Measurements from ENCODE around the gene ENTPD1.

ENTPD1 gene

DNA sequence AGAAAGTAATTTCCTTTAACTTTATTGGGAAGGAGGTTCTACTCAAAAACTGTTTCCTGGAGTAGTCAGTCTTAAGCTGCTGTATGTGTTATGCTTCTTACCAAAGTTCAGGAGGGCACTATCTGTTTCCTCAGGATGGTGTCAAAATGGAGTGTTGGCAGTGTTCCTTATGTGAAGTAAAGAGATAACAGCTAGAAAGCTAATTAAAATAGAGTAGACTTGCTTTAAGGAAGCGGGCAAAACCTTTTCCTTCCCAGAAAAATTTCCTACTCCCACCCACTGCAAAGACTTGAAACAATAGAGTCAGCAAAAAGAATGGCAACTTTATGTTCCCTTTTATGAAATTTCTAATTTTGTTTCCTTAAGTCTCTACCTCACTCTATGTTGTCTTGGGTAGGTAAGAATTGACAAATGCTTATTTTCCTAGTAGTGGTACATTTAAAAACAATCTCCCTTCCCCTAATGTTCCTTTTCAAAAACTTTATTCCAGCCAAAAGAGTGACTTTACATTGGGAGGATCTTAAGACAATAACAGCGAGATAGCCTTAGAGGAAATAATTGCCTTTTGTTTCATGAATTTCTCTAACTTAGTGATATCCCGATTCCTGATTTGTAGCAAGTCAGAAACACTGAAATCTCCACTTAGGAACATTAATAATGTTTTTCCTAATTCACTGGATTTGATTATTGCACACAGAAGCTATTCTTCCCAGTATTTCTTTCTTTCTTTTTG lies 26.5 kb upstream of the ENTPD1 start:
- H3K36me3 ChIP-seq (ENCODE audit: control insufficient read depth in 2 of 2, insufficient read depth in 1 of 2, low read length in 2 of 2), result no peaks in the 10 kb centered on the region
- ChIA-PET CTCF (interaction anchor here (1.3 to 1.6 kb wide), 2 partner anchors 36 to 112 kb away, joined by 3 to 4 read pairs; partner anchors contain the start of gene TCTN3), POLR2A (interaction anchor here (0.6 kb wide), 1 partner anchor 183 kb away, joined by 3 read pairs; no protein-coding TSS in a partner anchor)
- H3K4me3 ChIP-seq (ENCODE audit: low read depth, low read length), result no peak overlapping the region
- no peaks in the 10 kb centered on the region for H3K9me3 ChIP-seq (ENCODE audit: control insufficient read depth, insufficient read depth, low read depth, low read length)
- TF ChIP-seq ZNF354C (tag by site-specific recombination; IDR thresholded peaks at IDR 0.05; ENCODE audit: borderline replicate concordance, low read depth) (no peak), ZNF529 (tag by site-specific recombination; IDR thresholded peaks at IDR 0.05; ENCODE audit: insufficient replicate concordance) (no peak), KLF1 (tag by site-specific recombination; IDR thresholded peaks at IDR 0.05) (no peak)
- H3K4me1 ChIP-seq (ENCODE audit: control insufficient read depth, insufficient read depth, low read length), result no peaks in the 10 kb centered on the region
- no peak overlapping the region for H3K27ac ChIP-seq (ENCODE audit: extremely low read depth, low read depth, low read length)

DNA sequence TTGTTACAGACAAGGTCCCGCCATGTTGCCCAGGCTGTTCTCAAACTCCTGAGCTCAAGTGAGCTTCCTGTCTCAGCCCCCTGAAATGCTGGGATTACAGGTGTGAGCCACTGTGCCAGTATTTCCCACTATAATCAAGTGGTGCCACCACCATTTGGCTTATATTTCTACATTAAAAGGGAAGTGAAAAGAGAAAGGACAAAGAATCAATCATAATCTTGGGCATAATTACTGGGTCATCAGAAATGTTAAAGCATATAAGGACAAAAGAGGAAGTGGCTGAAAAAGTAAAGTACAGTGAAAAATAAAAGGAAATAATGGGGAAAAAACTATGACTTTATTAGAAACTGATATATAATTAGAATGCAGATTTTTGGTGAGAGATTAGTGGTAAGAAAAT lies 25.7 kb upstream of the ENTPD1 start:
- POLR2A ChIA-PET, result interaction anchor here (0.6 kb wide), 1 partner anchor 184 kb away, joined by 3 read pairs; no protein-coding TSS in a partner anchor
- CTCF ChIA-PET, result interaction anchor here (1.6 kb wide), 1 partner anchor 37 kb away, joined by 3 read pairs; the partner anchor contains the start of gene TCTN3
- H3K4me3 ChIP-seq (ENCODE audit: low read depth, low read length), result no peak overlapping the region
- no peaks in the 10 kb centered on the region for H3K4me1 ChIP-seq (ENCODE audit: control insufficient read depth, insufficient read depth, low read length)
- H3K9me3 ChIP-seq (ENCODE audit: control insufficient read depth, insufficient read depth, low read depth, low read length), result no peaks in the 10 kb centered on the region
- no peaks in the 10 kb centered on the region for H3K36me3 ChIP-seq (ENCODE audit: control insufficient read depth in 2 of 2, insufficient read depth in 1 of 2, low read length in 2 of 2)
- H3K27ac ChIP-seq (ENCODE audit: extremely low read depth, low read depth, low read length), result no peak overlapping the region
- TF ChIP-seq ZNF514 (tag by site-specific recombination; IDR thresholded peaks at IDR 0.05), result no peak
- no peak for TF ChIP-seq ZNF585B (tag by site-specific recombination; IDR thresholded peaks at IDR 0.05)
- no peak for TF ChIP-seq ZNF560 (tag by site-specific recombination; IDR thresholded peaks at IDR 0.05; ENCODE audit: borderline replicate concordance)
- TF ChIP-seq ZNF777 (tag by site-specific recombination; IDR thresholded peaks at IDR 0.05; ENCODE audit: borderline replicate concordance), result no peak
- TF ChIP-seq ZNF530 (tag by site-specific recombination; IDR thresholded peaks at IDR 0.05; ENCODE audit: low read depth), result no peak
- TF ChIP-seq ZNF600 (tag by site-specific recombination; IDR thresholded peaks at IDR 0.05), result no peak
- TF ChIP-seq ZNF37A (tag by site-specific recombination; IDR thresholded peaks at IDR 0.05), result no peak
- no peak for TF ChIP-seq ZNF701 (tag by site-specific recombination; IDR thresholded peaks at IDR 0.05)
- TF ChIP-seq, protein P1, sequence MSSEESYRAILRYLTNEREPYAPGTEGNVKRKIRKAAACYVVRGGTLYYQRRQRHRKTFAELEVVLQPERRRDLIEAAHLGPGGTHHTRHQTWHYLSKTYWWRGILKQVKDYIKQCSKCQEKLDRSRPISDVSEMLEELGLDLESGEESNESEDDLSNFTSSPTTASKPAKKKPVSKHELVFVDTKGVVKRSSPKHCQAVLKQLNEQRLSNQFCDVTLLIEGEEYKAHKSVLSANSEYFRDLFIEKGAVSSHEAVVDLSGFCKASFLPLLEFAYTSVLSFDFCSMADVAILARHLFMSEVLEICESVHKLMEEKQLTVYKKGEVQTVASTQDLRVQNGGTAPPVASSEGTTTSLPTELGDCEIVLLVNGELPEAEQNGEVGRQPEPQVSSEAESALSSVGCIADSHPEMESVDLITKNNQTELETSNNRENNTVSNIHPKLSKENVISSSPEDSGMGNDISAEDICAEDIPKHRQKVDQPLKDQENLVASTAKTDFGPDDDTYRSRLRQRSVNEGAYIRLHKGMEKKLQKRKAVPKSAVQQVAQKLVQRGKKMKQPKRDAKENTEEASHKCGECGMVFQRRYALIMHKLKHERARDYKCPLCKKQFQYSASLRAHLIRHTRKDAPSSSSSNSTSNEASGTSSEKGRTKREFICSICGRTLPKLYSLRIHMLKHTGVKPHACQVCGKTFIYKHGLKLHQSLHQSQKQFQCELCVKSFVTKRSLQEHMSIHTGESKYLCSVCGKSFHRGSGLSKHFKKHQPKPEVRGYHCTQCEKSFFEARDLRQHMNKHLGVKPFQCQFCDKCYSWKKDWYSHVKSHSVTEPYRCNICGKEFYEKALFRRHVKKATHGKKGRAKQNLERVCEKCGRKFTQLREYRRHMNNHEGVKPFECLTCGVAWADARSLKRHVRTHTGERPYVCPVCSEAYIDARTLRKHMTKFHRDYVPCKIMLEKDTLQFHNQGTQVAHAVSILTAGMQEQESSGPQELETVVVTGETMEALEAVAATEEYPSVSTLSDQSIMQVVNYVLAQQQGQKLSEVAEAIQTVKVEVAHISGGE (tag by site-specific recombination; conservative IDR thresholded peaks at IDR 0.05; ENCODE audit: low read depth), result no peak
- TF ChIP-seq ZNF670 (tag by site-specific recombination; IDR thresholded peaks at IDR 0.05; ENCODE audit: low read depth), result no peak
- no peak for TF ChIP-seq KLF9 (tag by site-specific recombination; IDR thresholded peaks at IDR 0.05; ENCODE audit: low read depth)
- TF ChIP-seq SP3 (tag by site-specific recombination; IDR thresholded peaks at IDR 0.05), result no peak
- TF ChIP-seq ZNF433 (tag by site-specific recombination; IDR thresholded peaks at IDR 0.05; ENCODE audit: low read depth), result no peak
- TF ChIP-seq, protein P2, sequence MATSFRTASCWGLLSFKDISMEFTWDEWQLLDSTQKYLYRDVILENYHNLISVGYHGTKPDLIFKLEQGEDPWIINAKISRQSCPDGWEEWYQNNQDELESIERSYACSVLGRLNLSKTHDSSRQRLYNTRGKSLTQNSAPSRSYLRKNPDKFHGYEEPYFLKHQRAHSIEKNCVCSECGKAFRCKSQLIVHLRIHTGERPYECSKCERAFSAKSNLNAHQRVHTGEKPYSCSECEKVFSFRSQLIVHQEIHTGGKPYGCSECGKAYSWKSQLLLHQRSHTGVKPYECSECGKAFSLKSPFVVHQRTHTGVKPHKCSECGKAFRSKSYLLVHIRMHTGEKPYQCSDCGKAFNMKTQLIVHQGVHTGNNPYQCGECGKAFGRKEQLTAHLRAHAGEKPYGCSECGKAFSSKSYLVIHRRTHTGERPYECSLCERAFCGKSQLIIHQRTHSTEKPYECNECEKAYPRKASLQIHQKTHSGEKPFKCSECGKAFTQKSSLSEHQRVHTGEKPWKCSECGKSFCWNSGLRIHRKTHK (tag by site-specific recombination; IDR thresholded peaks at IDR 0.05), result no peak
- TF ChIP-seq, protein P3, sequence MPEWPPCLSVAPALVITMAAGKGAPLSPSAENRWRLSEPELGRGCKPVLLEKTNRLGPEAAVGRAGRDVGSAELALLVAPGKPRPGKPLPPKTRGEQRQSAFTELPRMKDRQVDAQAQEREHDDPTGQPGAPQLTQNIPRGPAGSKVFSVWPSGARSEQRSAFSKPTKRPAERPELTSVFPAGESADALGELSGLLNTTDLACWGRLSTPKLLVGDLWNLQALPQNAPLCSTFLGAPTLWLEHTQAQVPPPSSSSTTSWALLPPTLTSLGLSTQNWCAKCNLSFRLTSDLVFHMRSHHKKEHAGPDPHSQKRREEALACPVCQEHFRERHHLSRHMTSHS (tag by site-specific recombination; IDR thresholded peaks at IDR 0.05), result no peak
- no peak for TF ChIP-seq KLF1 (tag by site-specific recombination; IDR thresholded peaks at IDR 0.05)
- TF ChIP-seq ZNF423 (tag by site-specific recombination; IDR thresholded peaks at IDR 0.05), result no peak
- TF ChIP-seq, protein P4, sequence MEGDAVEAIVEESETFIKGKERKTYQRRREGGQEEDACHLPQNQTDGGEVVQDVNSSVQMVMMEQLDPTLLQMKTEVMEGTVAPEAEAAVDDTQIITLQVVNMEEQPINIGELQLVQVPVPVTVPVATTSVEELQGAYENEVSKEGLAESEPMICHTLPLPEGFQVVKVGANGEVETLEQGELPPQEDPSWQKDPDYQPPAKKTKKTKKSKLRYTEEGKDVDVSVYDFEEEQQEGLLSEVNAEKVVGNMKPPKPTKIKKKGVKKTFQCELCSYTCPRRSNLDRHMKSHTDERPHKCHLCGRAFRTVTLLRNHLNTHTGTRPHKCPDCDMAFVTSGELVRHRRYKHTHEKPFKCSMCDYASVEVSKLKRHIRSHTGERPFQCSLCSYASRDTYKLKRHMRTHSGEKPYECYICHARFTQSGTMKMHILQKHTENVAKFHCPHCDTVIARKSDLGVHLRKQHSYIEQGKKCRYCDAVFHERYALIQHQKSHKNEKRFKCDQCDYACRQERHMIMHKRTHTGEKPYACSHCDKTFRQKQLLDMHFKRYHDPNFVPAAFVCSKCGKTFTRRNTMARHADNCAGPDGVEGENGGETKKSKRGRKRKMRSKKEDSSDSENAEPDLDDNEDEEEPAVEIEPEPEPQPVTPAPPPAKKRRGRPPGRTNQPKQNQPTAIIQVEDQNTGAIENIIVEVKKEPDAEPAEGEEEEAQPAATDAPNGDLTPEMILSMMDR (tag by site-specific recombination; IDR thresholded peaks at IDR 0.05), result no peak
- no peak for TF ChIP-seq ZNF610 (tag by site-specific recombination; IDR thresholded peaks at IDR 0.05; ENCODE audit: borderline replicate concordance)

Measured in HEK293 (cell line).